ENCODE measurements around the gene PDE5A.
"Not testable (repeated sequence)": the region's sequence is repeated elsewhere in the genome, so short reads cannot be mapped to it uniquely, and the experiment has no call there.

PDE5A gene

DNA sequence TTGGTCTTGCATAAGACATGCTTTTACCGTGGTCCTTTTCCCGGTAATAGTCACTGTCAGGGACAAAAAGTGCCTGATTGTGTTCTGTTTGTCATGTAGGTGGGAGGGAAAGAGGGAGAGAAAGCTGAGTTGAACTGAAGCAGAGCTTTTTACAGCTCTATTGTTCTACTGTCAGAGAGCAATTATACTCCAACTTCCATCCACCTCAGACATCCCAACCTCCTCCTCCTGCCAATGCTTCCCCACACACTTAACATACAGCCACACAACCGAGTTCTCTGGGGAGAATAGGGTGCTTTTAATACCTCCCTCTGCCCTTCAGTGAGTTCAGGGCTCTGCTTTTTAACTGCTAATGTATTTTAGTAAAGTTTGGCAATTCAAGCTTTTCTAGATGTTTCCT is 159.6 kb downstream of the PDE5A start:
- DNase-seq, result not testable (repeated sequence)

DNA sequence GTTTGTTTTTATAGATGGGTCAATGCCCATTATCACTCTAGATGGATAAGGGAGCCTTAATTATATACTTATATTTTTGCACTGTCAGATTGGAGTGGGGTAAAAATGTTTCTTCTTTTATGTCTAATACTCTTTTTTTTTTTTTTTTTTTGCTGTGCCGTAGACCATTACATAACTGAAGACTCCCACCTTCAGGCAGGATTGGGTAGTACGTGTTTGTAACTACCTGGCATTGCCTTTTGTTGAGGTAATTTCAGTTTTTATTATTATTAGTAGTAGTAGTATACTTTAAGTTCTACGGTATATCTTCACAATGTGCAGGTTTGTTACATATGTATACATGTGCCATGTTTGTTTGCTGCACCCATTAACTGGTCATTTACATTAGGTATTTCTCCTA is 165.9 kb downstream of the PDE5A start:
- DNase-seq, result peak; percentile 56

DNA sequence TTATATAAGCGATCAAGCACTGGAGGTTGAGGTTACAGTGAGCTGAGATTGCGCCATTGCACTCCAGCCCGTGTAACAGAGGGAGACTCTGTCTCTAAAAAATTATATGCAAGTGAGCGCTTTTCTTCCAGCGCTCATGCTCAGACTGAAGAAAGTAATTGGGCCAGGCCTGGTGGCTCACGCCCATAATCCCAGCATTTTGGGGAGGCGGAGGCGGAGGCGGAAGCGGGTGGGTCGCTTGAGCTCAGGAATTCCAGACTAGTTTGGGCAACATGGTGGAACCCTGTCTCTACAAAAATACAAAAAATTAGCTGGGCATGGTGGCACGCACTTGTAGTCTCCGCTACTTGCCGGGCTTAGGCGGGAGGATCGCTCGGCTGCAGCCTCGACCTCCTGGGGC is 172.9 kb downstream of the PDE5A start:
- not testable (repeated sequence) for DNase-seq

DNA sequence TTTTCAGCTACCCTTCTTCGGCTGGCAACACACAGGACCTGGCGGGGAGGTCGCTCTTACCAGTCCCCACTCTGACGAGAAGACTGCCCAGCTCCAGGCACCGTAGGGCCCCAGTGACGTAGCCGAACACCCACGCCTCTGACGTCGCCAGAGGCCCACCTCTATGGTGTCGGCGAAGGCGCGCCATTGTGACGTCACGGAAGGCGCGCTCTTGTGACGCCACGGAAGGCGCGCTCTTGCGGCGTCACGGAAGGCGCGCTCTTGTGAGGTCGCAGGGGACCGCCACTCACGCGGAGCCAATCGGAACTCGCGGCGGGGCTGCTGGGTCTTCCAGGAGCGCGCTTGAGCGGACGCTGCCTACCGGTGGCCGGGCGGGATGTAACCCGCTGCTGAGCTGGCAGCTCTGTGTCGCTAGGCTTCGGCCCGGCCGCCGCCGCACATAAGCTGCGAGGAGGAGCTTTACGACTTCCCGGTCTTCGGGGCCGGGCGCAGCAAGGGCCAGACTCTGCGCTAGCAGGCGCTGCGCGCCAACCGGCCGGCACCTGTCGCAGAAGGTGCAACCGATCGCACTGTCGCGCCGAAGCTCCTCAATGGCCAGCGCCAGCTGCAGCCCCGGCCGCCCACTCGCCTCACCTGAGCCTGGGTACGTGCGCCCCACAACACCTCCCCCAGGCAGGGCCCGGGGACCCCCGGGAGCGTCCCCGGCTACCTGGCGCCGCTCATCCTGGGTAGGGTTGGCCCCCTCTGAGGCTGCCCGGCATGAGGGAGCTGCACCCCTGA is 173.9 kb downstream of the PDE5A start:
- DNase-seq, result peak; percentile 99

DNA sequence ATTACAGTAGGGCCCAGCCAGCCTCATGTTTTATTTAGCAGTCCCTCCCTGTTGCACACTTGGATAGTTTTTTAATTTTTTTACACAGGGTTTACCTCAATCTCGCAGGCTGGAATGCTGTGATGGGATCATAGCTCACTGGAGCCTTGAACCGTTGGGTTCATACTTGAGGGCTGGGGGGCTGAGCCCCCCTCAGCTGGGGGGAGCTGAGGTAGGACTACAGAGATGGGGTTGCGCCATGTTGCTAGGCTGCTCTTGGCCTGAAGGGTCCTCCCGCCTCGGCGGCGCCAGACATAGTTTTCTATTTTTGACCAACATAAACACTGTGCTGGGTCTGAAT is 174.5 kb downstream of the PDE5A start:
- DNase-seq, result not testable (repeated sequence)

DNA sequence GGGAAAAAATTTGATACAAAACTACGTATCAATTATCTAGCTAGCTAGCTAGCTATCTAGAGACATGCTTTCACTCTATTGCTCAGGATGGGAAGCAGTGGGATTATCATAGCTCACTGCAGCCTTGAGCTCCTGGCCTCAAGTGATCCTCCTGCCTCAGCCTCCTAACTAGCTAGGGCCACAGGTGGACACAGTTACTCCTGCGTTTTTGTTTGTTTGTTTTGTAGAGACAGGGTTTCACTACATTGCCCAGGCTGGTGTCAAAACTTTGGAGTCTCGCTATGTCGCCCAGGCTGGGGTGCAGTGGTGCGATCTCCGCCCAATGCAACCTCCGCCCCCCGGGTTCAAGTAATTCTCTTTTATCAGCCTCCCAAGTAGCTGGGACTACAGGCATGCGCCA is 175.3 kb downstream of the PDE5A start:
- DNase-seq, result not testable (repeated sequence)

DNA sequence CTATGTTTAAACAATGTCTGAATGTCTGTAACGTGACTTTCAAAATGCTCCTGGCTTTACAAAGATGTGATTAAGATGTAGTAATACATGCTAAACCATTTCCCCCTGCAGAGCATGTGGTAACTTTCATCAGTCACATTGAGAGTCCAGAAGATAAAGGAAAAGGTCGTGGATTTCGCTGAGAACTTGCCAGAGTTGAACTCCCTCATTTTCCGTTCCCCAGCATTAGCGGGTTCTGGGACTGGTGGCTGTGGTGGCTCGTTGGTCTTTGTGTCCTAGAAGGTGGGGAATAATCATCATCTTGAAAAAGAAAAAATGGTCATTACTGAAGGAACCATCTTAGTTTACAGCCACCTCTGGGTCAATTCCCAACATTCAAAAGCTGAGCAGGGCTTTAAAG is 178.8 kb downstream of the PDE5A start:
- DNase-seq, result not testable (repeated sequence)
